ENCODE data around the gene FOXN4.

Gene FOXN4

GRCh38 chr12:109278912-109279311 lies 30.2 kb downstream of the FOXN4 start:
- no peak for DNase-seq

GRCh38 chr12:109277899-109278762 lies 31.0 kb downstream of the FOXN4 start:
- no peak for DNase-seq

- no peak for DNase-seq
Measured at GRCh38 chr12:109277255-109277898, 31.7 kb downstream of the FOXN4 start.

GRCh38 chr12:109276160-109276559 lies 32.9 kb downstream of the FOXN4 start:
- DNase-seq: no peak

GRCh38 chr12:109275173-109275572 lies 33.9 kb downstream of the FOXN4 start:
- no peak for DNase-seq

GRCh38 chr12:109274381-109274780 lies 34.7 kb downstream of the FOXN4 start:
- DNase-seq: no peak

GRCh38 chr12:109273354-109273753 lies 35.7 kb downstream of the FOXN4 start:
- no peak for DNase-seq

GRCh38 chr12:109271418-109271817 lies 37.7 kb downstream of the FOXN4 start:
- no peak for DNase-seq

GRCh38 chr12:109270494-109270893 lies 38.6 kb downstream of the FOXN4 start:
- no peak for DNase-seq

GRCh38 chr12:109269428-109269827 lies 39.7 kb downstream of the FOXN4 start:
- DNase-seq: no peak

- DNase-seq: no peak
Measured at GRCh38 chr12:109268896-109269295, 40.2 kb downstream of the FOXN4 start.

GRCh38 chr12:109267361-109267760 lies 41.7 kb downstream of the FOXN4 start:
- no peak for DNase-seq

GRCh38 chr12:109266106-109266879 lies 42.8 kb downstream of the FOXN4 start:
- no peak for DNase-seq

- no peak for DNase-seq
Measured at GRCh38 chr12:109264943-109265650, 44.0 kb downstream of the FOXN4 start.

- peak in 4 of 5 experiments; percentile 17 to 66 (median 27) for DNase-seq
Measured at GRCh38 chr12:109264095-109264942, 44.8 kb downstream of the FOXN4 start.

GRCh38 chr12:109263439-109263838 lies 45.6 kb downstream of the FOXN4 start:
- no peak for DNase-seq

GRCh38 chr12:109261939-109262338 lies 47.1 kb downstream of the FOXN4 start:
- DNase-seq: no peak

GRCh38 chr12:109261087-109261486 lies 48.0 kb downstream of the FOXN4 start:
- DNase-seq: no peak

GRCh38 chr12:109259545-109259895 lies 49.6 kb downstream of the FOXN4 start:
- DNase-seq: no peak

- no peak for DNase-seq
Measured at GRCh38 chr12:109258607-109259544, 50.2 kb downstream of the FOXN4 start.

- no peak for DNase-seq
Measured at GRCh38 chr12:109258201-109258600, 50.9 kb downstream of the FOXN4 start.
